ENCODE results near the gene MISFA.
"Not testable (repeated sequence)": the region's sequence is repeated elsewhere in the genome, so short reads cannot be mapped to it uniquely, and the experiment has no call there.

Gene MISFA

DNA sequence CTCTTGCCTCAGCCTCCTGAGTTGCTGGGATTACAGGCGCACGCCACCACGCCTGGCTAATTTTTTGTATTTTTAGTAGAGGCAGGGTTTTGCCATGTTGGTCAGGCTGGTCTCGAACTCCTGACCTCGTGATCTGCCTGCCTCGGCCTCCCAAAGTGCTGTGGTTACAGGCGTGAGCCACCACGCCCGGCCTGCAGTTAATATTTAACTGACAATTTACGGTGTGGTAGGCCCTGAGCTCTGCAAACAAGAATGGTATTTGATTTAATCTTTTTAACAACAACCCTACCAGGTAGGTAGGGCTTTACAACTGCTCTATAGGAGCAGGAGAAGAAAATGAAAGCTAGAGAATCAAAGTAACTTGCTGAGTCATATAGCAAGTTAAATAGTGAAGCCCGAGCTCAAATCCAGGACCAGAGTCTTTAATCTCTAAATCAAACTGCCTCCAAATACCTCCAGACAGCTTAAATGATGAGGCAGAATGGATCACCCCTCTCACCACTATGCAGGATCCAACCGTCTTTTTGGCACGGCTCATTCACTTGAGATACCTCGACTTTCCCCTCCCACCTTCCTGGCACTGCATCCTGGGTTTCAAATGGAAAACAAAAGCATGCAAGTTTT lies 20.5 kb upstream of the MISFA start:
- TF ChIP-seq, protein P1, sequence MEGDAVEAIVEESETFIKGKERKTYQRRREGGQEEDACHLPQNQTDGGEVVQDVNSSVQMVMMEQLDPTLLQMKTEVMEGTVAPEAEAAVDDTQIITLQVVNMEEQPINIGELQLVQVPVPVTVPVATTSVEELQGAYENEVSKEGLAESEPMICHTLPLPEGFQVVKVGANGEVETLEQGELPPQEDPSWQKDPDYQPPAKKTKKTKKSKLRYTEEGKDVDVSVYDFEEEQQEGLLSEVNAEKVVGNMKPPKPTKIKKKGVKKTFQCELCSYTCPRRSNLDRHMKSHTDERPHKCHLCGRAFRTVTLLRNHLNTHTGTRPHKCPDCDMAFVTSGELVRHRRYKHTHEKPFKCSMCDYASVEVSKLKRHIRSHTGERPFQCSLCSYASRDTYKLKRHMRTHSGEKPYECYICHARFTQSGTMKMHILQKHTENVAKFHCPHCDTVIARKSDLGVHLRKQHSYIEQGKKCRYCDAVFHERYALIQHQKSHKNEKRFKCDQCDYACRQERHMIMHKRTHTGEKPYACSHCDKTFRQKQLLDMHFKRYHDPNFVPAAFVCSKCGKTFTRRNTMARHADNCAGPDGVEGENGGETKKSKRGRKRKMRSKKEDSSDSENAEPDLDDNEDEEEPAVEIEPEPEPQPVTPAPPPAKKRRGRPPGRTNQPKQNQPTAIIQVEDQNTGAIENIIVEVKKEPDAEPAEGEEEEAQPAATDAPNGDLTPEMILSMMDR (conservative IDR thresholded peaks at IDR 0.05; ENCODE audit: low read depth): no peak
- ChIA-PET POLR2A (ENCODE audit: low non-redundant PET) (no interaction called here), CTCF (interaction anchor here (0.7 kb wide), 1 partner anchor 463 kb away, joined by 3 read pairs; no protein-coding TSS in a partner anchor)
- H3K27ac ChIP-seq: peak overlapping the region; percentile 43; the same call in 1 of the 2 replicates
- no peak for DNase-seq (ENCODE audit: low spot score)

DNA sequence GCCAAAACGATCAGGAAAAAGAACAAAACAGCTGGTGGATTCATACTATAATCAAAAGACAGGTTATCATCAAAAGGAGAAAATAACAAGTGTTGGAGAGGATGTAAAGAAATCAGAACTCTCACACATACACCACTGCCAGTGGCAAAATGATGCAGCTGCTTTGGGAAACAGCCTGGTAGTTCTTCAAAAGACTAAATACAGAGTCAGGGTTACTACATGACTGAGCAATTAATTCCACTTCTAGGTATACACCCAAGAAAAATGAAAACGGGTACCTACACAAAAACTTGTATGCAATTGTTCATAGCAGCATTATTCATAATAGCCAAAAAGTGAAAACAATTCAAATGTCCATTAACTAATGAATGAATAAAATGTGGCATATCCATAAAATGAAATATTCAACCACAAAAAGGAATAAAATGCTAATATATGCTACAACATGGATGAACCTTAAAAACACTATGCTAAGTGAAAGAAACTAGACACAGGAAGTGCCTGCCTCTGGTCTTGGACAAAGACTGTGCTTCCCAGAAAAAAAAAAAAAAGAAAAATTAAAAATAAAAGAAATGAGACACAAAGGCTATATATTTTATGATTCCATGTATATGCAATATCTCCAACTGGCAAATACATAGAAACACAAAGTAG lies 19.3 kb upstream of the MISFA start:
- TF ChIP-seq, protein P1 (conservative IDR thresholded peaks at IDR 0.05; ENCODE audit: low read depth): no peak
- H3K27ac ChIP-seq: no peak overlapping the region
- no peak for DNase-seq (ENCODE audit: low spot score)
- ChIA-PET POLR2A (ENCODE audit: low non-redundant PET) (no interaction called here), CTCF (interaction anchor here (0.7 kb wide), 1 partner anchor 464 kb away, joined by 3 read pairs; no protein-coding TSS in a partner anchor)

DNA sequence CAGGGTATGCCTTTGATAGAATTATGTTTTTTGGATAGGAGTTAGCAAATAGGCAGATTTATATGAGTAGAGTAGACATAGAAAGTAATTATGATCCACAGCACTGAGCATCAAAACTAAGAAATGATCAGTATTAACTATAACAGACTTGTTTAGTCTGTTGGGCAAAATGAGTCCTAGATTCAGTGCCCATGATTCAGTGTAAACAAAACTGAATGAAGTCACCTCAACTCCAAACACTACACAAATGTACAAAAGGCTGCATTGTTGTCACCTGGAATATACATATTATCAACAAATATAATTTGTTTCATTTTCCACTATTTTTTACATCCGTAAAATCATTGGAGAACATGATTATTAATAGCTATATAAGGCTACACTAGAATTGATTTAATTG lies 17.8 kb upstream of the MISFA start:
- TF ChIP-seq, protein P1 (conservative IDR thresholded peaks at IDR 0.05; ENCODE audit: low read depth): no peak
- no peak for DNase-seq (ENCODE audit: low spot score)
- no peak overlapping the region for H3K27ac ChIP-seq
- ChIA-PET CTCF (interaction anchor here (0.6 kb wide), 2 partner anchors 37 to 1192 kb away, joined by 3 read pairs; no protein-coding TSS in a partner anchor), POLR2A (ENCODE audit: low non-redundant PET) (no interaction called here)

DNA sequence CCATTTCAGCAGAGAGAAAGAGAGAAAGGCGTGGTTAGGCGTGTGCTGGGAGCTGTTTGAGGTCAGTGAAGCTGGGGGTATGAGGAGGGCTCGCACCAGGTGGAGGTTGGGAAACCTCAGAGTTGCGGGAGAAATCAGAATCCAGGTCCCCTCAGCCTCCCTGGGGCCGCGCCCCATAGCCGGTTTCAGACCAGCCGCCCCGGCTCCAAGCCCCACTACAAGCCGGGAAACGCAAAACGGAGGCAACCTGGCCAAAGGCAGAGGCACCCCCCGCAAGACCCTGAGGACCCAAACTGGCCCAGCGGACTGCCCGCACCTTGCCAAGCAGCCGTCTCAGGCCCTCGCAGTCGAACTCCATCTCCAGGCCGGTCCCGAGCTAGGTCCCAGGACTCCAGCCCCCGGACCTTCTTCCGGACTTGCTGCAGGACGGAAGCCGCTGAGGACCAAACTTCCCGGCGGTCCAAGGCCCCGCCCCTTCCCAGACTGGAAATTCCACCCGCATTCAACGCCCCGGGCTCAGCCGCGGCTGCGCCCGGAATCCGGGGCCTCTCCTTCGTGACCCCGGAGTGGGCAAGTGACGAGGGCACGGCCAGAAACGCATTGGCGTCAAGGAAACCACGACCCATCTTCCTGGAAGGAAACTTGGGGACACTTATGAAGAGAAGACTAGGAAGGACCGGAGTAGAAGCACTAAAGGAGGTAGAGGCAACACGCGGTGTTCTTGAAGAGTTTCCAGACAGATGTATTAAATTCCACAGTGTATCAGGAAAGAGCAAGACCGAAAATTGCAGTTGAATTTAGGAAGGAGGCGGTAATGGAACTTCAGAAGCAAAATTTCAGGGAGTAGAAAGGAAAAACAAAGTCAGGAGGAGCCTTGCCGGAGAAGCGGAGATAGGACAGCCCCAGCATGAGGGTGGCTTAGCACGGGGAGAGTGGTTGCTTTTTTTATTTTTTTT lies 11.0 kb upstream of the MISFA start, which contains the start of gene UEVLD:
UEVLD (minus strand) TSS at position 438 of the 956 bp plus-strand sequence; CDS start at position 358, 80 bp downstream.
- peak within 1 kb of the TSS; percentile 74 for H3K27ac ChIP-seq
- peak; percentile 94 for DNase-seq (ENCODE audit: low spot score)
- POLR2A ChIA-PET (ENCODE audit: low non-redundant PET): interaction anchor here (0.9 kb wide), 1 partner anchor 46 kb away, joined by 3 read pairs; the partner anchor contains the start of gene SPTY2D1
- TF ChIP-seq, protein P1 (conservative IDR thresholded peaks at IDR 0.05; ENCODE audit: low read depth): no peak
- CTCF ChIA-PET: interaction anchor here (1.0 kb wide), 1 partner anchor 48 kb away, joined by 3 read pairs; no protein-coding TSS in a partner anchor

DNA sequence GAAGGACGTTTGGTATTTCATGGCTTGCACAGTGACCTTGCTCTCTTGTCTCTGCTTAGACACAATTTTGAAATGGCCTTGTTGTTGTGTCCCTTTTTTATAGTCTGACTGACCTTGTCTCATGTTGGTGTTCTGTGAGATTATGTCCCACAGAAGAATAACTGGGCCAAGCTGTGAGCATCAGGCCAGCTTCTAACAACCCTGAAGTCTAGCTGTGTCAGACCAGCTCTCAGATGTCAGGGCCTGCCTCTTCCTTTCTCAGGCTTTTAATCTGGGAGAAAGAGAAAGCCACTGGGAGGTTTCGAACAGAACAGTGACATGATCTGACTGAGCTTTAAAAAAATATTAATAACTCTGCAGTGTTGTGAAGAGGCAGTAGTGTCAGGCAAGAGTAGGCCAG lies 9.0 kb upstream of the MISFA start:
- ChIA-PET CTCF (no interaction called here), POLR2A (ENCODE audit: low non-redundant PET) (interaction anchor here (0.8 kb wide), 1 partner anchor 196 kb away, joined by 3 read pairs; the partner anchor contains the start of gene LDHA)
- TF ChIP-seq, protein P1 (conservative IDR thresholded peaks at IDR 0.05; ENCODE audit: low read depth): no peak
- DNase-seq (ENCODE audit: low spot score): no peak
- no peak overlapping the region for H3K27ac ChIP-seq

DNA sequence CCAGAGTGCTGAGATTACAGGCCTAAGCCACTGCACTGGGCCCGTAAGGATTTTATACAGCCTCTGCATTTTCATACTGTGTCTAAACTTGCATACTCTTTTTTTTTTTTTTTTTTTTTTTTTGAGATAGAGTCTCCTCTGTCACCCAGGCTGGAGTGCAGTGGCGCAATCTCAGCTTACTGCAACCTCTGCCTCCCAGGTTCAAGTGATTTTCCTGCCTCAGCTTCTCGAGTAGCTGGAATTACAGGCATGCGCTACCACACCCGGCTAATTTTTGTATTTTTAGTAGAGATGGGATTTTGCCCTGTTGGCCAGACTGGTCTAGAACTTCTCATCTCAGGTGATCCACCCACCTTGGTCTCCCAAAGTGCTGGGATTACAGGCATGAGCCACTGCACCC lies 5.5 kb upstream of the MISFA start:
- POLR2A ChIA-PET (ENCODE audit: low non-redundant PET): not testable (repeated sequence)

More for the DNA sequence above, 5.5 kb upstream of the MISFA start:
- H3K27ac ChIP-seq: peak overlapping the region; percentile 90
- DNase-seq (ENCODE audit: low spot score); CTCF ChIA-PET: not testable (repeated sequence)

All from RWPE1 (cell line).